ENCODE results near the gene ELOF1. TPM values are rescaled to one million over a fixed set of nuclear protein-coding genes. Genes with fewer than 3 reads are reported as not detected.

Gene ELOF1
- total and polyA plus RNA-seq, 2 of the 13 experiments (the other 11 are each of a cell fraction or from before 2014, with no cell fraction given), result 14.5 to 43.2 TPM

DNA sequence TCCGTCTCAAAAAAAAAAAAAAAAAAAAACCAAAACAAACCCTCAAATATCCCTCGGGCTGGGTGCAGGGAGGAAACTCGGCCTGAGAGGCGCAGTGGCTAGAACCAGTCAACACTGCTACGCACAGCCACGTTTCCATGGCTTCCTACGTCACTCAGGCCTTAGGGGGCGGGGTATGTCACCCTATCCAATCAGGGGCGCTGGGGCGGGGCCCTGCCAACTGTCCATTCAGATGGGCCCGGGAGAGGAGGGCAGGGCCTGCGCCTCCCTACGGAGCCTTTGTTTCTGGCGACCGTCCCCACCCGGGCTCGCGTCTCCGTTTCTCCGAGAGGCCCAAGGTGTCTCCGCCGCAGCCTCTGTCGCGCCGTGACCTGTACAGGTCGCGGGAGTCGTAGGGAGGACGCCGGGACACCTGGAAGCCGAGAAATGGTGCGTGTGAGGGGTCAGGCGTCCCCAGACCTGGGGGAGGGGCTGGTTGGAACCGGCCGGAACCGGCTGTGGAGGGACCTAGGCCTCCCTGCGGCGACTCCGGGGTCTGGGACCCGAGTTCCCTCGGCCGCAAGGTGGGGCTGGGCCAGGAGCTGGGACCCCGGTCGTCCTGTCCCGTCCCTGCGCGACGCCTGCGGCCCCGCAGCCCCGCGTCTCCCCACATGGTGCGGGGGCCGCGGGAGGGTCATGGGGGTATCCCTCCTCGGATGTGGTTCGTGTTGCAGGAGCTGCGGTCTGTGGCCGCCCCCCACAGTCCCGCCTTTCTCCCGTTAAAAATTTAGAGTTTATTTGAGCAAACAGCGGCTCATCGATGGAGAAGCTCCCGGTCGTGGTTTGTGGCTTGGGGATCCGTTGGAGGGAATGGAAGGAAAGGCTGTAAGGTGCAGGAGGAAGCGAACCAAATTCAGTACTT is 38.4 kb upstream of the ELOF1 start, which contains the start of gene ZNF627 (continued):
- TF ChIP-seq, protein P1, sequence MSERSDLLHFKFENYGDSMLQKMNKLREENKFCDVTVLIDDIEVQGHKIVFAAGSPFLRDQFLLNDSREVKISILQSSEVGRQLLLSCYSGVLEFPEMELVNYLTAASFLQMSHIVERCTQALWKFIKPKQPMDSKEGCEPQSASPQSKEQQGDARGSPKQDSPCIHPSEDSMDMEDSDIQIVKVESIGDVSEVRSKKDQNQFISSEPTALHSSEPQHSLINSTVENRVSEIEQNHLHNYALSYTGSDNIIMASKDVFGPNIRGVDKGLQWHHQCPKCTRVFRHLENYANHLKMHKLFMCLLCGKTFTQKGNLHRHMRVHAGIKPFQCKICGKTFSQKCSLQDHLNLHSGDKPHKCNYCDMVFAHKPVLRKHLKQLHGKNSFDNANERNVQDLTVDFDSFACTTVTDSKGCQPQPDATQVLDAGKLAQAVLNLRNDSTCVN (CRISPR knock-in tag; IDR thresholded peaks at IDR 0.05; ENCODE audit: borderline replicate concordance), result peak; percentile 56; the same call in 1 of the 2 replicates
- TF ChIP-seq ZNF724P (CRISPR knock-in tag; IDR thresholded peaks at IDR 0.05; ENCODE audit: borderline replicate concordance) (peak; percentile 78), ZKSCAN5 (CRISPR knock-in tag; IDR thresholded peaks at IDR 0.05) (no peak), ZNF879 (CRISPR knock-in tag; IDR thresholded peaks at IDR 0.05) (0 out of 2 replicates have a peak, but pooled peaks have one; percentile 67), SMARCE1 (IDR thresholded peaks at IDR 0.05; ENCODE audit: borderline replicate concordance) (no peak), NFRKB (IDR thresholded peaks at IDR 0.05) (no peak), CBFB (CRISPR knock-in tag; IDR thresholded peaks at IDR 0.05) (no peak), SNAPC2 (CRISPR knock-in tag; IDR thresholded peaks at IDR 0.05) (no peak), HIVEP1 (CRISPR knock-in tag; IDR thresholded peaks at IDR 0.05) (peak; percentile 83), ELF4 (CRISPR knock-in tag; IDR thresholded peaks at IDR 0.05; ENCODE audit: borderline replicate concordance) (no peak), ZNF3 (CRISPR knock-in tag; IDR thresholded peaks at IDR 0.05) (no peak), ZNF557 (CRISPR knock-in tag; IDR thresholded peaks at IDR 0.05) (no peak; the same call in 1 of the 2 replicates), CREB1 (IDR thresholded peaks at IDR 0.05) (peak; percentile 92), CREB1 (CRISPR knock-in tag; IDR thresholded peaks at IDR 0.05) (peak; percentile 91), MED1 (CRISPR knock-in tag; IDR thresholded peaks at IDR 0.05) (peak; percentile 51; the same call in 1 of the 2 replicates), NRL (CRISPR knock-in tag; IDR thresholded peaks at IDR 0.05; ENCODE audit: borderline replicate concordance) (peak; percentile 73; the same call in 1 of the 2 replicates), HMG20A (CRISPR knock-in tag; IDR thresholded peaks at IDR 0.05; ENCODE audit: borderline replicate concordance) (no peak), ZNF510 (CRISPR knock-in tag; IDR thresholded peaks at IDR 0.05; ENCODE audit: low read depth) (no peak), PHF20 (CRISPR knock-in tag; IDR thresholded peaks at IDR 0.05) (peak; percentile 67), ZNF7 (CRISPR knock-in tag; IDR thresholded peaks at IDR 0.05) (no peak), GPN1 (CRISPR knock-in tag; IDR thresholded peaks at IDR 0.05; ENCODE audit: borderline replicate concordance) (no peak), STAT5B (CRISPR knock-in tag; IDR thresholded peaks at IDR 0.05) (peak; percentile 32; the same call in 1 of the 2 replicates), ZNF547 (CRISPR knock-in tag; IDR thresholded peaks at IDR 0.05) (peak; percentile 90), GLI4 (CRISPR knock-in tag; IDR thresholded peaks at IDR 0.05; ENCODE audit: borderline replicate concordance) (peak; percentile 49; the same call in 1 of the 2 replicates), CBX1 (IDR thresholded peaks at IDR 0.05; ENCODE audit: low read depth) (no peak), NONO (IDR thresholded peaks at IDR 0.05) (no peak), NONO (CRISPR knock-in tag; conservative IDR thresholded peaks at IDR 0.05) (peak; percentile 88)
- TF ChIP-seq, protein P2, sequence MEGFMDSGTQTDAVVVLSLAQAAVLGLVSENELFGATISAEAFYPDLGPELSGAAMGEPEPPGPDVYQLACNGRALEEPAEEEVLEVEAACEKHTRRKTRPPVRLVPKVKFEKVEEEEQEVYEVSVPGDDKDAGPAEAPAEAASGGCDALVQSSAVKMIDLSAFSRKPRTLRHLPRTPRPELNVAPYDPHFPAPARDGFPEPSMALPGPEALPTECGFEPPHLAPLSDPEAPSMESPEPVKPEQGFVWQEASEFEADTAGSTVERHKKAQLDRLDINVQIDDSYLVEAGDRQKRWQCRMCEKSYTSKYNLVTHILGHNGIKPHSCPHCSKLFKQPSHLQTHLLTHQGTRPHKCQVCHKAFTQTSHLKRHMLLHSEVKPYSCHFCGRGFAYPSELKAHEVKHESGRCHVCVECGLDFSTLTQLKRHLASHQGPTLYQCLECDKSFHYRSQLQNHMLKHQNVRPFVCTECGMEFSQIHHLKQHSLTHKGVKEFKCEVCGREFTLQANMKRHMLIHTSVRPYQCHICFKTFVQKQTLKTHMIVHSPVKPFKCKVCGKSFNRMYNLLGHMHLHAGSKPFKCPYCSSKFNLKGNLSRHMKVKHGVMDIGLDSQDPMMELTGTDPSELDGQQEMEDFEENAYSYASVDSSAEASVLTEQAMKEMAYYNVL (CRISPR knock-in tag; IDR thresholded peaks at IDR 0.05; ENCODE audit: borderline replicate concordance), result peak; percentile 76; the same call in 1 of the 2 replicates
- TF ChIP-seq, protein P3, sequence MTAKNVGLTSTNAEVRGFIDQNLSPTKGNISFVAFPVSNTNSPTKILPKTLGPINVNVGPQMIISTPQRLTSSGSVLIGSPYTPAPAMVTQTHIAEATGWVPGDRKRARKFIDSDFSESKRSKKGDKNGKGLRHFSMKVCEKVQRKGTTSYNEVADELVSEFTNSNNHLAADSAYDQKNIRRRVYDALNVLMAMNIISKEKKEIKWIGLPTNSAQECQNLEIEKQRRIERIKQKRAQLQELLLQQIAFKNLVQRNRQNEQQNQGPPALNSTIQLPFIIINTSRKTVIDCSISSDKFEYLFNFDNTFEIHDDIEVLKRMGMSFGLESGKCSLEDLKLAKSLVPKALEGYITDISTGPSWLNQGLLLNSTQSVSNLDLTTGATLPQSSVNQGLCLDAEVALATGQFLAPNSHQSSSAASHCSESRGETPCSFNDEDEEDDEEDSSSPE (CRISPR knock-in tag; IDR thresholded peaks at IDR 0.05), result no peak
